ENCODE results near the gene EIF2A. TPM values are rescaled to one million over a fixed set of nuclear protein-coding genes. Genes with fewer than 3 reads are reported as not detected.
"Not testable (repeated sequence)": the region's sequence is repeated elsewhere in the genome, so short reads cannot be mapped to it uniquely, and the experiment has no call there.

EIF2A gene
- total RNA-seq, 1 donor: 238 TPM

- no peaks in the 10 kb centered on the region for H3K27me3 ChIP-seq (ENCODE audit: insufficient read depth, low read length)
- H3K9me3 ChIP-seq (ENCODE audit: low read depth, low read length): no peaks in the 10 kb centered on the region
- H3K4me2 ChIP-seq (ENCODE audit: insufficient read depth, low read length): no peak overlapping the region
- no peak overlapping the region for H2AFZ ChIP-seq (ENCODE audit: low read length)
- peaks cover 29% of the 10 kb centered on the region for H4K20me1 ChIP-seq (ENCODE audit: insufficient read depth, low read length)
- no peak for TF ChIP-seq CTCF (IDR thresholded peaks at IDR 0.05; ENCODE audit: extremely low read depth, low read depth, low read length)
- H3K27ac ChIP-seq (ENCODE audit: low read depth, low read length): no peak overlapping the region
- peaks cover 60% of the 10 kb centered on the region for H3K79me2 ChIP-seq (ENCODE audit: insufficient read depth, low read length)
- peaks cover 15% of the 10 kb centered on the region for H3K4me1 ChIP-seq (ENCODE audit: insufficient read depth, low read length)
- no peak for DNase-seq (ENCODE audit: insufficient read length, low spot score, missing footprints)
- H3K36me3 ChIP-seq (ENCODE audit: insufficient read depth, low read length): peaks cover 9% of the 10 kb centered on the region
- no peak overlapping the region for H3K4me3 ChIP-seq (ENCODE audit: insufficient read depth, low read length)
Measured at GRCh38 chr3:150620002-150620689, 73.6 kb downstream of the EIF2A start.

DNA sequence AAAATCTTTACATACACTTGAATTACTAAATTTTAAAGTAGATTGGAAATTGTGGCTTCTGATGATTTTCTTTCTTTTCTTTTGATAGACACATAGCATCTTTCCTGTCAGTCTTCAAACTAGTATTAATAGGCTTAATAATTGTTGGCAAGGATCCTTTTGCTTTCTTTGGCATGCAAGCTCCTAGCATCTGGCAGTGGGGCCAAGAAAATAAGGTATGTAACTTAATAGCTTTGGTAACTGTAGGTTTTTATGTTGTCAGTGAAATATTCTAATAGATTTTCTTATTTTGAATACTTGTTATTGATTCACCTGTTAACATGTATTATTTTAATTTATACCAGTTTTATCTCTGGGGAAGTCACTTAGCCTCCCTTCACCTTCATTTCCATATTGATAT lies 76.4 kb downstream of the EIF2A start:
- not testable (repeated sequence) for H3K27ac ChIP-seq (ENCODE audit: low read depth, low read length); H3K4me3 ChIP-seq (ENCODE audit: insufficient read depth, low read length); H3K27me3 ChIP-seq (ENCODE audit: insufficient read depth, low read length); H3K4me2 ChIP-seq (ENCODE audit: insufficient read depth, low read length); DNase-seq (ENCODE audit: insufficient read length, low spot score, missing footprints); H2AFZ ChIP-seq (ENCODE audit: low read length); H3K9me3 ChIP-seq (ENCODE audit: low read depth, low read length)
- Histone ChIP-seq H3K36me3 (ENCODE audit: insufficient read depth, low read length) (peaks cover 31% of the 10 kb centered on the region), H3K4me1 (ENCODE audit: insufficient read depth, low read length) (peaks cover 15% of the 10 kb centered on the region), H3K79me2 (ENCODE audit: insufficient read depth, low read length) (peaks cover 44% of the 10 kb centered on the region), H4K20me1 (ENCODE audit: insufficient read depth, low read length) (peaks cover 18% of the 10 kb centered on the region)

- Histone ChIP-seq H3K4me3 (ENCODE audit: insufficient read depth, low read length) (no peak overlapping the region), H4K20me1 (ENCODE audit: insufficient read depth, low read length) (peaks cover 13% of the 10 kb centered on the region), H3K4me1 (ENCODE audit: insufficient read depth, low read length) (peaks cover 15% of the 10 kb centered on the region), H3K27me3 (ENCODE audit: insufficient read depth, low read length) (no peaks in the 10 kb centered on the region), H3K36me3 (ENCODE audit: insufficient read depth, low read length) (peaks cover 29% of the 10 kb centered on the region), H3K4me2 (ENCODE audit: insufficient read depth, low read length) (no peak overlapping the region), H2AFZ (ENCODE audit: low read length) (no peak overlapping the region), H3K27ac (ENCODE audit: low read depth, low read length) (peak overlapping the region; percentile 27), H3K9me3 (ENCODE audit: low read depth, low read length) (no peaks in the 10 kb centered on the region), H3K79me2 (ENCODE audit: insufficient read depth, low read length) (peaks cover 34% of the 10 kb centered on the region)
- peak; percentile 45 for DNase-seq (ENCODE audit: insufficient read length, low spot score, missing footprints)
- no peak for TF ChIP-seq CTCF (IDR thresholded peaks at IDR 0.05; ENCODE audit: extremely low read depth, low read depth, low read length)
Measured at GRCh38 chr3:150623945-150624344, 77.4 kb downstream of the EIF2A start.

GRCh38 chr3:150626148-150626930 lies 79.8 kb downstream of the EIF2A start:
- H3K27me3 ChIP-seq (ENCODE audit: insufficient read depth, low read length): no peaks in the 10 kb centered on the region
- TF ChIP-seq CTCF (IDR thresholded peaks at IDR 0.05; ENCODE audit: extremely low read depth, low read depth, low read length): no peak
- peaks cover 15% of the 10 kb centered on the region for H3K4me1 ChIP-seq (ENCODE audit: insufficient read depth, low read length)
- H3K9me3 ChIP-seq (ENCODE audit: low read depth, low read length): no peaks in the 10 kb centered on the region
- no peak overlapping the region for H3K4me3 ChIP-seq (ENCODE audit: insufficient read depth, low read length)
- DNase-seq (ENCODE audit: insufficient read length, low spot score, missing footprints): no peak
- H4K20me1 ChIP-seq (ENCODE audit: insufficient read depth, low read length): peaks cover 9% of the 10 kb centered on the region
- H3K27ac ChIP-seq (ENCODE audit: low read depth, low read length): no peak overlapping the region
- H3K36me3 ChIP-seq (ENCODE audit: insufficient read depth, low read length): peaks cover 34% of the 10 kb centered on the region
- peaks cover 14% of the 10 kb centered on the region for H3K79me2 ChIP-seq (ENCODE audit: insufficient read depth, low read length)
- H2AFZ ChIP-seq (ENCODE audit: low read length): no peak overlapping the region
- H3K4me2 ChIP-seq (ENCODE audit: insufficient read depth, low read length): no peak overlapping the region
